ENCODE results near the gene DPF1. TPM values are rescaled to one million over a fixed set of nuclear protein-coding genes. Genes with fewer than 3 reads are reported as not detected.

DPF1 gene
- polyA plus RNA-seq, 3 donors = 1.1 to 1.3 (median 1.1) TPM

DNA sequence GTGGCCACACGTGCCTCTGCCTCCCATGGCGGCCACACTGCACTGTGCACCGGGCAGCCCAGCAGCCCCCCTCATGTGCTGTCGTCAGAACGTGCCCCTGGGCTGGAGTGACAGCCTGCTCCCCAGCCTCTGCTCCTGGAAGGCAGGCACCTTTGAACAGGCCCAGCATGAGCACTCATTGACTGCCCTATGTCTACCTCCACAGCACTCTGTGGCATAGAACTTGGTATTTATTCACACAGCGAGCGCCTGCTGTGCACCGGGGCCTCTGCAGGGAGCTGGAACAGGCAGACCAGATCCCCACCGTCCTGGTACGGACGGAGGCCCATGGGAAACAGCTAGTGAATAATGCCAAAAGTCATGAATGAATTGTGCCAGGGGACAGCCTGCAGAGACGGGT, 53.7 kb downstream of the DPF1 start:
- no peak for DNase-seq (ENCODE audit: low read depth in 3 of 3, low spot score in 2 of 3)

DNA sequence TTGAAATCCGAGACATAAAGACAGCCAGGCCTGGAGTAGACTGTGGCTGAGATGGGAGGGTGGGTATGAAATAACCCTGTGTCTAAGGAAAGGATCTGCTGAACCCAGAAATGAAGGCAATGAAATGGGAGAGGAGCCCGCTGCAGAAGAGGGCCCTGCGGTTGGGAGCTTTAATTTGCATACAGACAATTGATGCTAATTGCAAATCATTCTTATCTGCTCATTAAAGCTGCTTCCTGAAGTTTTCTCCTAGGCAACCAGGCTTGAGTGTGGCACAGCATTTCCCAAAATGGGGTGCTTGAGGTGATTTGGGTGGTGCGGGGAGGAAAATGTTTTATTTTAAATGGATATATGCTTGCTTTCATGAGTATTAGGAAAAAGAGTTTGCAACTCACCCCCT, 55.4 kb downstream of the DPF1 start:
- DNase-seq (ENCODE audit: low read depth in 3 of 3, low spot score in 2 of 3) = no peak

DNA sequence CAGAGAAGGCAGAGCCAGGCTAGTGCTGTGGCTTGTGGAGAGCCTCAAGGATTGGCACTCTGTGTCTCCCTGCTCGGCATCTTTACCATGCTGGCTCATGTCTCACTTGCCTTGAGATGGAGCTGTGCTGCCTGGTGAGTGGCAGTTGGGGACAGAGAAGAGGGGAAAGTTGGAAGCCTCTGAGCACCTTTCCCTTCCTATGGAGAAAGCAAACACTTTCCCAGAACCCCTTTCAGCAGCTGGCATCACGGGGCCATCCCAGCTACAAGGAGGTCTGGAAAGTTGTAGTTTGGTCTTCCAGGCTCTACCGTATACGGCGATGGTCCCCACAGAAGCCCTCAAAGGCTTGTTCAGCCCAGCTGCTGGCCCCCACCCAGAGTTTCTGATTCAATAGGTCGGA, 58.7 kb downstream of the DPF1 start:
- DNase-seq (ENCODE audit: low read depth in 3 of 3, low spot score in 2 of 3) = no peak

DNA sequence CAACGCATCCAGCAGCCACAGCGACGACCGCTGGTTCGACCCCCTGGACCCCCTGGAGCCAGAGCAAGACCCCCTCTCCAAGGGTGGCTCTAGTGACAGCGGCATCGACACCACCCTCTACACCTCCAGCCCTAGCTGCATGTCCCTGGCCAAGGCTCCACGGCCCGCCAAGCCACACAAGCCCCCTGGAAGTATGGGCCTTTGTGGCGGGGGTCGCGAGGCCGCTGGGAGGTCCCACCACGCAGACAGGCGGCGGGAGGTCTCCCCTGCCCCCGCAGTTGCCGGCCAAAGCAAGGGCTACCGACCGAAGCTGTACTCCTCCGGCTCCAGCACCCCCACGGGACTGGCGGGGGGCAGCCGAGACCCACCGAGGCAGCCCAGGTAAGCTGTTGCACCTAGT, 59.5 kb downstream of the DPF1 start:
- no peak for DNase-seq (ENCODE audit: low read depth in 3 of 3, low spot score in 2 of 3)

DNA sequence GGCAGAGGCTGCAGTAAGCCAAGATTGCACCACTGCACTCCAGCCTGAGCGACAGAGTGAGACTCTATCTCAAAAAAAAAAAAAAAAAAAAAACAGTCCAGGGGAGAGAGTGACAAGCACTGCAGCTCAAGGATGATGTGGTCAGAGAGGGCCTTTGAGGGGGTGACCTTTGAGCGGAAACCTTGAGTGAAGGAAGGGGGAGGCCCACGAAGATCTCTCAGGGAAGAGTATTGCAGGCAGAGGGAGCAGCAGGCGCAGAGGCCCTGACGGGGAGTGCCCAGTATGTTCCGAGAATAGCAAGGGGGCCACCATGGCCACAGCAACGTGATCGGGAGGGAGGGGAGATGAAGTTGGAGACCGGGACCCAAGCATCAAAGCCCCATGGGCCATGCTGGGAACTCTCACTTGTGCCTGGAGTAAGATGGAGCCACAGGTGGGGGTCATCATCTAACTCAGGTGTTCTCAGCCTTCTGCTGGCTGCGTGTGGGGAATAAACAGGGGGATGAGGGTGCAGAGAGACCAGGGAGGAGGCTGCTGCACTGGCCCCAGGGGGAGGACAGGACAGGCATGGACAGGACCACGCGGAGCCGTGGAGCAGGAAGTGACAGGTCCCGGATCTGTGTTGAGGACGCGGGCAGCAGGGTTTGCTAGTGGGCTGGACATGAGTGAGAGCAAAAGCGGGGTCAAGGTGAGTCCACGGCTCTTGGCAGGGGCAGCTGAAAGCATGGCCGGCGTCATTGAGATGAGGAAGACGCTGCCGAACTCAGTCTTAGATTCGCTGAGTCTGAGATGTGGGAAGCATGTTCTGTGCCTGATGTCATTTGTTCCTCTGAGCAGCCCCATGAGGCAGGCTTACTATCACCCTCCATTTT, 60.4 kb downstream of the DPF1 start:
- no peak for DNase-seq (ENCODE audit: low read depth in 3 of 3, low spot score in 2 of 3)

DNA sequence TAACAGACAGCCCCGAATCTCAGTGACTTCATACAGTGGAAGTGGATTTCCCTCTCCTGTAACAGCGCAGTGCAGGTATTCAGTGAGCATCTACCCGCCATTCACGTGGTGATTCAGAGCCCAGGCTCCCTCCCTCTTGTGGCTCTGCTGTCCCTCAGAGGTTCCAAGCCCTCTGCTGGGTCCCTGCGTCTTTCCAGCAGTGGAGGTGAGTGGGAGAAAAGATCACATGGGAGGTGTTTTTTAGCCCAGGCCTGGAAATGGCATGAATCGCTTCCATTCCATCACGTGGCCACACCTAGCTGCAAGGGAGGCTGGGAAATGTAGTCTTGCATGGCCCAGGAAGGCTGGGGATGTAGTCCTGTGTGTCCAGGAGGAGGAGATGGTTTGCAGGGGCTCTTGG, 61.4 kb downstream of the DPF1 start:
- no peak for DNase-seq (ENCODE audit: low read depth in 3 of 3, low spot score in 2 of 3)

DNA sequence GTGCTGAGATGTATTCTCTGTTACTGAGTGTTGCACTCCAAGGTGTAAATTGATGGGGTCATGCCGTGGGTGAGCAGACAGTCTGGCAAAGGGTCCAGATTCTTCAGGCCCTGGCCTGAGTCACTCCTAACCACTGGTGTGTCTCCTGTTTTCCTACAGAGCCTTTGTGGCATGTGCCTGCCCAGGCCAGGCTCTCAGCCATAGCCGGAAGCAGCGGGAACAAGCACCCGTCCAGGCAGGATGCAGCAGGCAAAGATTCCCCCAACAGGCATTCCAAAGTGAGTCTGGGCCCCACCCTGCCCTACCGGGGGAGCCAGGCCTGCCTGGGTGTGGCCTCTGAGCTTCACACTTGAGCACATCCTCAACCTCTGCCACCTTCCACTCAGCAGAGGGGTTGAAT, 61.9 kb downstream of the DPF1 start:
- DNase-seq (ENCODE audit: low read depth in 3 of 3, low spot score in 2 of 3) = no peak

Other genes with a start within 250 kb of the DPF1 start
- 1 to 10 TPM; 5.2 to 6.4 (median 6.3) TPM for gene PPP1R14A, start 32.2 kb upstream of the DPF1 start, polyA plus RNA-seq (ENCODE audit: insufficient read length in 3 of 3)
- gene SPINT2, start 40.4 kb upstream of the DPF1 start, polyA plus RNA-seq (ENCODE audit: insufficient read length in 3 of 3) = 100 to 1,000 TPM; 304 to 350 (median 332) TPM
- 10 to 100 TPM in 2 of 3 donors, 1 to 10 TPM in 1; 5.2 to 10.7 (median 10.5) TPM for gene C19orf33, start 80.0 kb upstream of the DPF1 start, polyA plus RNA-seq (ENCODE audit: insufficient read length in 3 of 3)
- 10 to 100 TPM; 26.0 to 33.7 (median 30.8) TPM for gene YIF1B, start 91.7 kb upstream of the DPF1 start, polyA plus RNA-seq (ENCODE audit: insufficient read length in 3 of 3)
- 1 to 10 TPM; 3.1 to 3.3 (median 3.3) TPM for gene KCNK6, start 95.6 kb upstream of the DPF1 start, polyA plus RNA-seq (ENCODE audit: insufficient read length in 3 of 3)
- gene CATSPERG, start 111.6 kb upstream of the DPF1 start, polyA plus RNA-seq (ENCODE audit: insufficient read length in 3 of 3) = 1 to 10 TPM; 3.8 to 5.0 (median 3.9) TPM
- 100 to 1,000 TPM; 161 to 172 (median 169) TPM for gene PSMD8, start 150.3 kb upstream of the DPF1 start, polyA plus RNA-seq (ENCODE audit: insufficient read length in 3 of 3)
- gene GGN, start 163.8 kb upstream of the DPF1 start, polyA plus RNA-seq (ENCODE audit: insufficient read length in 3 of 3) = under 1 TPM; 0.31 to 0.56 (median 0.50) TPM
- gene SPRED3, start 164.5 kb upstream of the DPF1 start, polyA plus RNA-seq (ENCODE audit: insufficient read length in 3 of 3) = 1 to 10 TPM; 1.1 TPM
- 10 to 100 TPM; 10.6 to 13.4 (median 11.9) TPM for gene FAM98C, start 178.9 kb upstream of the DPF1 start, polyA plus RNA-seq (ENCODE audit: insufficient read length in 3 of 3)
- gene RASGRP4, start 202.0 kb upstream of the DPF1 start, polyA plus RNA-seq (ENCODE audit: insufficient read length in 3 of 3) = under 1 TPM; 0.60 to 0.90 (median 0.81) TPM
- gene RYR1, start 209.5 kb upstream of the DPF1 start, polyA plus RNA-seq (ENCODE audit: insufficient read length in 3 of 3) = 1 to 10 TPM; 4.2 to 5.0 (median 4.6) TPM